ENCODE measurements around the gene ASIC2.

The ASIC2 gene

GRCh38 chr17:33054412-33054811 is 238.7 kb downstream of the ASIC2 start:
- H3K4me3 ChIP-seq (ENCODE audit: low read depth, low read length) = no peak overlapping the region
- DNase-seq (ENCODE audit: low read depth) = no peak
- TF ChIP-seq, protein P1, sequence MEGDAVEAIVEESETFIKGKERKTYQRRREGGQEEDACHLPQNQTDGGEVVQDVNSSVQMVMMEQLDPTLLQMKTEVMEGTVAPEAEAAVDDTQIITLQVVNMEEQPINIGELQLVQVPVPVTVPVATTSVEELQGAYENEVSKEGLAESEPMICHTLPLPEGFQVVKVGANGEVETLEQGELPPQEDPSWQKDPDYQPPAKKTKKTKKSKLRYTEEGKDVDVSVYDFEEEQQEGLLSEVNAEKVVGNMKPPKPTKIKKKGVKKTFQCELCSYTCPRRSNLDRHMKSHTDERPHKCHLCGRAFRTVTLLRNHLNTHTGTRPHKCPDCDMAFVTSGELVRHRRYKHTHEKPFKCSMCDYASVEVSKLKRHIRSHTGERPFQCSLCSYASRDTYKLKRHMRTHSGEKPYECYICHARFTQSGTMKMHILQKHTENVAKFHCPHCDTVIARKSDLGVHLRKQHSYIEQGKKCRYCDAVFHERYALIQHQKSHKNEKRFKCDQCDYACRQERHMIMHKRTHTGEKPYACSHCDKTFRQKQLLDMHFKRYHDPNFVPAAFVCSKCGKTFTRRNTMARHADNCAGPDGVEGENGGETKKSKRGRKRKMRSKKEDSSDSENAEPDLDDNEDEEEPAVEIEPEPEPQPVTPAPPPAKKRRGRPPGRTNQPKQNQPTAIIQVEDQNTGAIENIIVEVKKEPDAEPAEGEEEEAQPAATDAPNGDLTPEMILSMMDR (IDR thresholded peaks at IDR 0.05; ENCODE audit: insufficient read depth, low read depth, low read length, missing control alignments) = no peak

DNA sequence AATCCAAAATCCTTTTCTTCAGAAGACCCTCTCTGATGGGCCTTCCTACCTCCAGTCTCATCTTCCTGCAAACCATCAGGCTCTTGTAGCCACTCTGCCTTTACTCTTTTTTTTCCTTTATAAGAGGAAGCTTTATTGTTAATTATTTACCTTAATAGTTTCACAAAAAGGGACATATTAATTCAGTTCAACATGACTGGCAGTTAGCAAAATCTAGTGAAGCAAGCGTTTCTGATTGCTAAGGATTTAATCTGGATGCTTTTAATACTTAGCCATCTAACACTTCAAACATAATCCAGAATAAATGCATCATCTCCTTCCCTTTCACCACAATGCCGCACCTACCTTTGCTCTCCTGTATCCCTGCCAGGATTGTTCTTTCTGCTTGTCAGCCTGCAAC is 239.4 kb downstream of the ASIC2 start:
- TF ChIP-seq, protein P1 (IDR thresholded peaks at IDR 0.05; ENCODE audit: insufficient read depth, low read depth, low read length, missing control alignments) = no peak
- DNase-seq (ENCODE audit: low read depth) = no peak
- no peak overlapping the region for H3K4me3 ChIP-seq (ENCODE audit: low read depth, low read length)

DNA sequence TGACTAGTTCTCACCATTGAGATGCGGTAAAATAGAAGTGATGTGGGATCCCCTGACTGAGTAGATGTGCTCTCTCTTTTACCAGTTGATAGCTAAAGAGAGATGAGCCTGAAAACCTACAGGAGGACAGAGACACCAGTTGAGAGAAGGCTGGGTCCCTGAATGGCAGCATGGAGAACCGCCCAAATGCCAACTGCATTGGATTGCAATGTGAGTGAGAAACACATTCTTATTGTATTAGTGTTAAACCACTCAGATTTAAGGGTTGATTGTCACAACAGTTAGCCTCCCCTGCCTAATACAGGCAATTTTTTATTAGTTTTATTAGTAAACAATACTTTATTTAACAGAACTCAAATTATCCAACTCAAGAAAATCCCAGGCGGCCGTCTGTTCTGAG is 240.2 kb downstream of the ASIC2 start:
- no peak overlapping the region for H3K4me3 ChIP-seq (ENCODE audit: low read depth, low read length)
- DNase-seq (ENCODE audit: low read depth) = no peak
- TF ChIP-seq, protein P1 (IDR thresholded peaks at IDR 0.05; ENCODE audit: insufficient read depth, low read depth, low read length, missing control alignments) = no peak

- no peak overlapping the region for H3K4me3 ChIP-seq (ENCODE audit: low read depth, low read length)
- no peak for DNase-seq (ENCODE audit: low read depth)
- TF ChIP-seq, protein P1 (IDR thresholded peaks at IDR 0.05; ENCODE audit: insufficient read depth, low read depth, low read length, missing control alignments) = no peak
Measured at GRCh38 chr17:33050611-33051140, 242.4 kb downstream of the ASIC2 start.

DNA sequence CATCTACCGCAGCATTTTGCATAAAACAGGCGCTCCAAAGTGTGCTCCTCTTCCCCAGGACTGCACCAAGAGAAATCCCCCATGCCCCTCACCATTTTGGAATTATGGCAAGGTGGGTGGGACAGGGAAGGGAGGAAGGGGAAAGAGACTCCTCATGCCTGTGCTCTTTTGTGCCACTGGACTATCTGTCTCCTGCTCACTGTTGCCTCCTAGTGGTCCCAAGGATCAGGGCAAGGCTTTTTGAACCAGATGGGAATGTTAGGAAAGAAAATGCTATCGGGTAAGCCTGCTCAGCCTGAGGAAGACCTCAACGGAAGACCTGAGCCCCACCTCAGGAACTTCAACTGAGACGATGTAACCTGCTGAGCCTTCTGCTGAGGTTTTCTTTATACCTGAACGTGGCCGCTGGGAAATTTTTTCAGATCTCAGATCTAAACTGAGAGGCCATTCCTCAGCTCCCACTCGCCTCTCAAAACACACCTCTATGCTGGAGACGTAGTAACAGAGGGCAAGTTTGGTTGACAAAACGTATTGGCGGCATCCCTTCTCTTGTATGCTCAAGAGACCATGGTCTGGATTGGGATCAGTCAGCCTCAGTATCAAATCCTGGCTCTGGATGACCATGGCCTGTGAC is 243.2 kb downstream of the ASIC2 start:
- DNase-seq (ENCODE audit: low read depth) = peak; percentile 59
- TF ChIP-seq, protein P1 (IDR thresholded peaks at IDR 0.05; ENCODE audit: insufficient read depth, low read depth, low read length, missing control alignments) = peak; percentile 97
- H3K4me3 ChIP-seq (ENCODE audit: low read depth, low read length) = no peak overlapping the region

- no peak overlapping the region for H3K4me3 ChIP-seq (ENCODE audit: low read depth, low read length)
- TF ChIP-seq, protein P1 (IDR thresholded peaks at IDR 0.05; ENCODE audit: insufficient read depth, low read depth, low read length, missing control alignments) = no peak
- DNase-seq (ENCODE audit: low read depth) = no peak
Measured at GRCh38 chr17:33046361-33047255, 246.5 kb downstream of the ASIC2 start.
